Prostate gland (tissue), 2 donors: ENCODE measurements around the gene CDKL4.

Source experiments
- CTCF ChIP-seq, 4 experiments: fragments of 200-600 bp in 2 of 4; fragments of 450-650 bp in 2 of 4; sonication (generic) in 2 of 4; IDR thresholded peaks; 1 replicate in 3 of 4; 2 replicates in 1 of 4; pipeline ENCODE4 v1.5.1; 2016 to 2019; ENCODE audit warnings: antibody characterized with exemption in 4 of 4, mild to moderate bottlenecking in 2 of 4, moderate library complexity in 2 of 4
- POLR2A ChIP-seq: fragments of 450-650 bp; IDR thresholded peaks from one replicate; pipeline ENCODE4 v1.6.1; 2016; ENCODE audit warnings: antibody characterized with exemption, mild to moderate bottlenecking

- no peak for TF ChIP-seq POLR2A
- TF ChIP-seq CTCF (IDR thresholded peaks at IDR 0.05): no peak
Measured at GRCh38 chr2:39221459-39221858, 22.3 kb downstream of the CDKL4 start.
